ENCODE results near the gene OSBP2. TPM values are rescaled to one million over a fixed set of nuclear protein-coding genes. Genes with fewer than 3 reads are reported as not detected.

The OSBP2 gene
- total RNA-seq, 4 donors from 2014 or later, result 1.9 to 3.9 (median 3.0) TPM

- Histone ChIP-seq H3K27ac (no peak overlapping the region), H3K36me3 (no peaks in the 10 kb centered on the region), H3K9me3 (no peaks in the 10 kb centered on the region), H3K27me3 (peaks cover 0 to 66% (median 0%) of the 10 kb centered on the region in 4 donors), H3K4me3 (no peak overlapping the region), H3K4me1 (peaks cover 7 to 18% (median 14%) of the 10 kb centered on the region in 3 donors)
- TF ChIP-seq CTCF (IDR thresholded peaks at IDR 0.05), result no peak
- TF ChIP-seq POLR2A (IDR thresholded peaks at IDR 0.05), result no peak
- no peak for DNase-seq
- WGBS, 2 donors, result 52 to 67% methylated on average over 2 to 3 of the region's 3 CpGs
- intact Hi-C loops (cut with DNase I), result no loop called here
Observed at GRCh38 chr22:30806391-30806861, 111.8 kb downstream of the OSBP2 start.

GRCh38 chr22:30809086-30809485 lies 114.4 kb downstream of the OSBP2 start:
- H3K27me3 ChIP-seq, result peaks cover 0 to 40% (median 0%) of the 10 kb centered on the region in 4 donors
- intact Hi-C loops (cut with DNase I), result no loop called here
- WGBS, 2 donors, result 56 to 92% methylated on average over 4 of the region's 4 CpGs
- TF ChIP-seq CTCF (IDR thresholded peaks at IDR 0.05), result no peak
- no peak for TF ChIP-seq POLR2A (IDR thresholded peaks at IDR 0.05)
- no peak overlapping the region for H3K4me3 ChIP-seq
- no peaks in the 10 kb centered on the region for H3K36me3 ChIP-seq
- H3K4me1 ChIP-seq, result no peaks in the 10 kb centered on the region
- no peak overlapping the region for H3K27ac ChIP-seq
- DNase-seq, result no peak
- H3K9me3 ChIP-seq, result no peaks in the 10 kb centered on the region

- DNase-seq, result no peak
- Histone ChIP-seq H3K4me3 (no peak overlapping the region), H3K4me1 (no peaks in the 10 kb centered on the region), H3K27me3 (peaks cover 0 to 30% (median 0%) of the 10 kb centered on the region in 4 donors), H3K27ac (no peak overlapping the region), H3K9me3 (no peaks in the 10 kb centered on the region), H3K36me3 (no peaks in the 10 kb centered on the region)
- intact Hi-C loops (cut with DNase I), result no loop called here
- TF ChIP-seq CTCF (IDR thresholded peaks at IDR 0.05) (no peak), POLR2A (IDR thresholded peaks at IDR 0.05) (no peak)
- 64 to 85% methylated on average over 3 of the region's 4 CpGs for WGBS, 2 donors
Observed at GRCh38 chr22:30810105-30810504, 115.4 kb downstream of the OSBP2 start.

- Histone ChIP-seq H3K4me3 (no peak overlapping the region), H3K4me1 (no peaks in the 10 kb centered on the region), H3K27me3 (peaks cover 0 to 17% (median 0%) of the 10 kb centered on the region in 4 donors), H3K36me3 (no peaks in the 10 kb centered on the region), H3K9me3 (no peaks in the 10 kb centered on the region), H3K27ac (no peak overlapping the region)
- 76 to 80% methylated on average over 3 to 7 of the region's 7 CpGs for WGBS, 2 donors
- intact Hi-C loops (cut with DNase I), result no loop called here
- DNase-seq, result no peak
- TF ChIP-seq CTCF (IDR thresholded peaks at IDR 0.05) (no peak), POLR2A (IDR thresholded peaks at IDR 0.05) (no peak)
Observed at GRCh38 chr22:30813936-30814335, 119.3 kb downstream of the OSBP2 start.

GRCh38 chr22:30816413-30816812 lies 121.7 kb downstream of the OSBP2 start:
- H3K9me3 ChIP-seq, result no peaks in the 10 kb centered on the region
- intact Hi-C loops (cut with DNase I), result no loop called here
- WGBS, 2 donors, result 72 to 83% methylated on average over 8 of the region's 8 CpGs
- no peak overlapping the region for H3K4me3 ChIP-seq
- peaks cover 0 to 25% (median 0%) of the 10 kb centered on the region in 4 donors for H3K27me3 ChIP-seq
- no peaks in the 10 kb centered on the region for H3K36me3 ChIP-seq
- DNase-seq, result no peak
- TF ChIP-seq POLR2A (IDR thresholded peaks at IDR 0.05), result no peak
- peak in 4 of 6 experiments; percentile 7 to 56 (median 16) for TF ChIP-seq CTCF (IDR thresholded peaks at IDR 0.05)
- no peak overlapping the region for H3K27ac ChIP-seq
- no peaks in the 10 kb centered on the region for H3K4me1 ChIP-seq
